Gastrocnemius medialis (tissue), 4 donors: ENCODE results near the gene CHMP5. TPM values are rescaled to one million over a fixed set of nuclear protein-coding genes. Genes with fewer than 3 reads are reported as not detected.

Experiments used
- ATAC-seq, 2 donors: fragments of 150-250 bp; one replicate each; pipeline ENCODE4 v1.9.1; 2016
- DNase-seq, 2 donors: peaks; one replicate each; pipeline ENCODE4 v3.0.0-alpha.2; 2019
- H3K27ac ChIP-seq, 4 donors: fragments of 200-600 bp; sonication (generic); 1 replicate in 1 of 4; 2 replicates in 3 of 4; pipeline ENCODE4 v1.5.1; 2016 to 2018; ENCODE audit warnings: mild to moderate bottlenecking in 2 of 4, moderate library complexity in 1 of 4
- H3K27me3 ChIP-seq, 3 donors: fragments of 200-600 bp; sonication (generic) in 2 of 3; 1 replicate in 1 of 3; 2 replicates in 2 of 3; pipeline versions ENCODE4 v1.5.1 to v1.6.0; 2016 to 2019; ENCODE audit warnings: mild to moderate bottlenecking in 1 of 3, moderate library complexity in 1 of 3
- H3K36me3 ChIP-seq, 2 donors: fragments of 200-600 bp; sonication (generic) in 1 of 2; one replicate each; pipeline ENCODE4 v1.5.1; 2017 to 2018
- H3K4me1 ChIP-seq, 2 donors: fragments of 200-600 bp; sonication (generic) in 1 of 2; one replicate each; pipeline ENCODE4 v1.5.1; 2016 to 2017; ENCODE audit warnings: mild to moderate bottlenecking in 2 of 2
- H3K4me3 ChIP-seq, 4 donors: fragments of 200-600 bp; sonication (generic) in 3 of 4; 1 replicate in 1 of 4; 2 replicates in 3 of 4; pipeline ENCODE4 v1.5.1; 2016 to 2019; ENCODE audit warnings: mild to moderate bottlenecking in 2 of 4
- H3K9me3 ChIP-seq, 3 donors: fragments of 200-600 bp; sonication (generic) in 2 of 3; 1 replicate in 1 of 3; 2 replicates in 2 of 3; pipeline ENCODE4 v1.5.1; 2016 to 2019
- POLR2A ChIP-seq, 2 donors: fragments of 450-650 bp; IDR thresholded peaks; one replicate each; pipeline ENCODE4 v1.6.1; 2017; ENCODE audit warnings: antibody characterized with exemption in 2 of 2, mild to moderate bottlenecking in 2 of 2, moderate library complexity in 2 of 2
- in situ Hi-C, 4 donors: fragments of 200-750 bp; cut with MboI; loops; one replicate each; pipeline versions ENCODE4 v1.15.0 to v1.8.0; 2017; ENCODE audit warnings: low sequenced_read_pairs in 4 of 4
- intact Hi-C: fragments of 100-400 bp; cut with DNase I; formaldehyde crosslinking; loops from one replicate; pipeline ENCODE4 v1.15.1; 2023; ENCODE audit warnings: low total_unique reads
- total RNA-seq, 4 donors: library from RNA; depleted of rRNA; stranded (reverse); fragments of >200 nt; gene quantifications; one replicate each; pipeline versions ENCODE4 v1.1.0 to v1.2.3, GENCODE V29; 2016
- TF ChIP-seq, protein P1 (sequence below), 5 experiments: fragments of 450-650 bp in 3 of 5; fragments of 200-600 bp in 2 of 5; sonication (generic) in 2 of 5; IDR thresholded peaks in 4 of 5; conservative IDR thresholded peaks in 1 of 5; 1 replicate in 4 of 5; 2 replicates in 1 of 5; pipeline ENCODE4 v1.5.1; 2016 to 2019; ENCODE audit warnings: antibody characterized with exemption in 5 of 5, mild to moderate bottlenecking in 3 of 5, moderate library complexity in 3 of 5

CHMP5 gene
- total RNA-seq, 4 donors from 2014 or later = 42.8 to 50.7 (median 47.8) TPM

DNA sequence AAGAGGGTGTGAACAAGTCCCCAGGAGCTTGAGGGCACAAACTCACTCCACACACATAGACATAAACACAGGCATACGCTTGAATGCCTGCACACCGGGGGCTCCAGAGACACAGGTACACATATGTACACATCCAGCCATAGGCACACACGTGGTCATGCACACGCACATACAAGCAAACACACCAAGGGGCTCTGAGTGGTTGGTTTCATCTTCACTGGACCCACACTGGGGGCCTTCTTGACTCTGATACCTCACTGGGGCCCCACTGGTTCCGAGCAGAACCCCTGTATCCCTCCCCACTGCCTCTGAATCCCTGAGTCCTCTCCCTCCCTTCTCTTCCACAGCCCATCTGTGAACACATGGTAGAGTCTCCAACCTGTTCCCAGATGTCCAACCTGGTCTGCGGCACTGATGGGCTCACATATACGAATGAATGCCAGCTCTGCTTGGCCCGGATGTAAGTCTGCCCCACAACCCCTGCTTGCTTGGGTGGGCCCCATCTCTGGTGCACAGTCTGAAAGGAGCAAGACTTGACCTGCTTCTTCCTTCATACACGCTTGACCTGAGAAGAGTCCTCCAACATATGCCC lies 18.5 kb upstream of the CHMP5 start:
- TF ChIP-seq POLR2A (IDR thresholded peaks at IDR 0.05) = no peak
- TF ChIP-seq, protein P1, sequence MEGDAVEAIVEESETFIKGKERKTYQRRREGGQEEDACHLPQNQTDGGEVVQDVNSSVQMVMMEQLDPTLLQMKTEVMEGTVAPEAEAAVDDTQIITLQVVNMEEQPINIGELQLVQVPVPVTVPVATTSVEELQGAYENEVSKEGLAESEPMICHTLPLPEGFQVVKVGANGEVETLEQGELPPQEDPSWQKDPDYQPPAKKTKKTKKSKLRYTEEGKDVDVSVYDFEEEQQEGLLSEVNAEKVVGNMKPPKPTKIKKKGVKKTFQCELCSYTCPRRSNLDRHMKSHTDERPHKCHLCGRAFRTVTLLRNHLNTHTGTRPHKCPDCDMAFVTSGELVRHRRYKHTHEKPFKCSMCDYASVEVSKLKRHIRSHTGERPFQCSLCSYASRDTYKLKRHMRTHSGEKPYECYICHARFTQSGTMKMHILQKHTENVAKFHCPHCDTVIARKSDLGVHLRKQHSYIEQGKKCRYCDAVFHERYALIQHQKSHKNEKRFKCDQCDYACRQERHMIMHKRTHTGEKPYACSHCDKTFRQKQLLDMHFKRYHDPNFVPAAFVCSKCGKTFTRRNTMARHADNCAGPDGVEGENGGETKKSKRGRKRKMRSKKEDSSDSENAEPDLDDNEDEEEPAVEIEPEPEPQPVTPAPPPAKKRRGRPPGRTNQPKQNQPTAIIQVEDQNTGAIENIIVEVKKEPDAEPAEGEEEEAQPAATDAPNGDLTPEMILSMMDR (IDR thresholded peaks at IDR 0.05 in 4 of 5, conservative IDR thresholded peaks at IDR 0.05 in 1 of 5) = no peak
- no peaks in the 10 kb centered on the region for H3K9me3 ChIP-seq
- H3K4me1 ChIP-seq = no peaks in the 10 kb centered on the region
- intact Hi-C loops = no loop called here
- no peak for DNase-seq
- H3K4me3 ChIP-seq = no peak overlapping the region
- in situ Hi-C loops = no loop called here
- no peak overlapping the region for H3K27ac ChIP-seq
- peaks cover 0 to 13% of the 10 kb centered on the region in 2 donors for H3K36me3 ChIP-seq
- H3K27me3 ChIP-seq = no peaks in the 10 kb centered on the region
- ATAC-seq = no peak

DNA sequence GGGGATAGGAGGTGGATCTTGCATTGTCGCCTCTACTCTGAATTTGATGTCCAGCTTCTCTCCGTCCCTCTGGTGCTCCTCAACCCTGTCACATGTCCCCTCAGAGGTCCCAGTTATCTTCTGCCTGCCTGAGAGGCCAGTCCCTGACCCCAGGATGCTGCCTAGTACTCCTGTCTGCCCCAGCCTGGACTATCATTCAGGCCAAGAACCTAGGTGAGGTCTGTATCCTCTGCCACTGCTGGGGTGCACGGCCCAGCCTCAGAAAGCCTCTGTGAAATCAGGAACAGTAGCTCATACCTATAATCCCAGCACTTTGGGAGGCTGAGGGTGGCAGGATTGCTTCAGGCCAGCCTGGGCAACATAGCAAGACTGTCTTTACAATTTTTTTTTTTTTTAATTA lies 16.2 kb upstream of the CHMP5 start:
- intact Hi-C loops = no loop called here
- H3K27ac ChIP-seq = no peak overlapping the region
- peaks cover 0 to 28% of the 10 kb centered on the region in 2 donors for H3K36me3 ChIP-seq
- in situ Hi-C loops = no loop called here
- no peaks in the 10 kb centered on the region for H3K27me3 ChIP-seq
- TF ChIP-seq POLR2A (IDR thresholded peaks at IDR 0.05) = no peak
- TF ChIP-seq, protein P1 (IDR thresholded peaks at IDR 0.05 in 4 of 5, conservative IDR thresholded peaks at IDR 0.05 in 1 of 5) = no peak
- no peaks in the 10 kb centered on the region for H3K9me3 ChIP-seq
- DNase-seq (no peak), ATAC-seq (no peak)
- H3K4me1 ChIP-seq = no peaks in the 10 kb centered on the region
- H3K4me3 ChIP-seq = no peak overlapping the region

DNA sequence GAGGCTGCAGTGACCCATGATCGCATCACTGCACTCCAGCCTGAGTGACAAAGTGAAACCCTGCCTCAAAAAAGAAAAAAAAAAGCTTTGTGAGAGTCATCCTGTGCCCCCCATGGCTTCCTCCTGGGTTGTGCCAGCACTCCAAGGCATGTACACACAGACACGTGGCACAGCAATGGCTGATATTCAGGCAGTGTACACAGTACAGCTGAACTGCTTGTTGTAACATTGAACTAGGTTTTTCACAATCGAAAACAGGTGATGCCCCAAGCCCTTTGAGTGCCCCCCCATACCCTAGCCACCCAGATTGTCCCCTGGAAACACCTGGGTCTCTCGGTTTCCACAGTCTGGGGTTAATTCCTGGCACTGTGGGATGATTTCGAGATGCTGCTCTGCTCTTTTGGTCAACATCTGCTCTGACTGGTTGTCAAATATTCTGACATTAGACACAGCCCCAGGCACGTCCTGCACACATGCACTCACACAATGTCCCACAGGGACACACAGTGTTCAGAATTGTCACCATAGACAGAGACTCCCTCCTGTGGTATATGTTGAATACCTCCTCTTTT lies 15.7 kb upstream of the CHMP5 start:
- Histone ChIP-seq H3K4me1 (no peaks in the 10 kb centered on the region), H3K4me3 (no peak overlapping the region), H3K9me3 (no peaks in the 10 kb centered on the region), H3K27me3 (no peaks in the 10 kb centered on the region), H3K27ac (no peak overlapping the region), H3K36me3 (peaks cover 0 to 34% of the 10 kb centered on the region in 2 donors)
- intact Hi-C loops (no loop called here), in situ Hi-C loops (no loop called here)
- DNase-seq (no peak), ATAC-seq (no peak)
- TF ChIP-seq, protein P1 (IDR thresholded peaks at IDR 0.05 in 4 of 5, conservative IDR thresholded peaks at IDR 0.05 in 1 of 5) = no peak
- TF ChIP-seq POLR2A (IDR thresholded peaks at IDR 0.05) = no peak

DNA sequence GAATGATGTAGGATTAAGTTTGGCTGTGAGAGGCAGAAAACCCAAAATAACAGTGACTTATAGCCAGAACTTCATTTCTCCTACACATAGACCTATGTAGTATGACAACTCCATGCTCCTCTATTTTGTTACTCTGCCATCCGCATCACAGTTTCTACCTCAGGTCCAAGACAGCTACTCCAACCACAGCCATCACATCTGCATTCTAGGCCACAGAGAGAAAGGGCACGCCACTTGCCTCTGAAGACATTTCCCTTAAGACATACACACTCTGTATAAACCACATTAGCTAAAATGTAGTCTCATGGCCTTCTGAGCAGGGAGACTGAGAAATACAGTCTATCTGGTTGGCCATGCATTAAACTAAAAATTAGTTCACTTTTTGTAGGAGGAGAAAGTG lies 14.9 kb upstream of the CHMP5 start:
- no peaks in the 10 kb centered on the region for H3K27me3 ChIP-seq
- ATAC-seq (no peak), DNase-seq (no peak)
- H3K4me1 ChIP-seq = no peaks in the 10 kb centered on the region
- no peak overlapping the region for H3K27ac ChIP-seq
- in situ Hi-C loops = no loop called here
- peaks cover 3 to 42% of the 10 kb centered on the region in 2 donors for H3K36me3 ChIP-seq
- H3K4me3 ChIP-seq = no peak overlapping the region
- no peak for TF ChIP-seq POLR2A (IDR thresholded peaks at IDR 0.05)
- TF ChIP-seq, protein P1 (IDR thresholded peaks at IDR 0.05 in 4 of 5, conservative IDR thresholded peaks at IDR 0.05 in 1 of 5) = no peak
- H3K9me3 ChIP-seq = no peaks in the 10 kb centered on the region
- intact Hi-C loops = no loop called here
